Fibroblast of lung (primary cell): Measurements from ENCODE around the gene PRH2. TPM values are rescaled to one million over a fixed set of nuclear protein-coding genes. Genes with fewer than 3 reads are reported as not detected.

Experiments
- DNase-seq, 2 donors: peaks; one replicate each; pipeline versions ENCODE4 v3.0.0 to v3.0.0-alpha.2; 2010; ENCODE audit warnings: low read depth in 2 of 2
- H2AFZ ChIP-seq: 2 replicates; pipeline ENCODE4 v1.5.1; 2012; ENCODE audit warnings: low read length, control low read depth, inconsistent platforms
- H3K27ac ChIP-seq: 2 replicates; pipeline ENCODE4 v1.5.1; 2011; ENCODE audit warnings: low read length, control low read depth; ENCODE audit not compliant: insufficient read depth
- H3K27me3 ChIP-seq: 2 replicates; pipeline ENCODE4 v1.5.1; 2011; ENCODE audit warnings: mild to moderate bottlenecking, low read length; ENCODE audit not compliant: control insufficient read depth, insufficient read depth
- H3K36me3 ChIP-seq: 2 replicates; pipeline ENCODE4 v1.5.1; 2011; ENCODE audit warnings: low read length; ENCODE audit not compliant: control insufficient read depth, insufficient read depth
- H3K4me1 ChIP-seq: 2 replicates; pipeline ENCODE4 v1.5.1; 2011; ENCODE audit warnings: low read length; ENCODE audit not compliant: control insufficient read depth, insufficient read depth; ENCODE audit errors: extremely low read depth
- H3K4me2 ChIP-seq: 2 replicates; pipeline ENCODE4 v1.5.1; 2011; ENCODE audit warnings: low read length, control low read depth; ENCODE audit not compliant: insufficient read depth; ENCODE audit errors: extremely low read depth
- H3K4me3 ChIP-seq, 4 experiments: fragments of 200-600 bp in 1 of 4; sonication (generic) in 1 of 4; replicated peaks in 1 of 4; 2 replicates each; pipeline ENCODE4 v1.5.1; 2011 to 2016; ENCODE audit warnings: low read length in 4 of 4, low read depth in 3 of 4, mild to moderate bottlenecking in 3 of 4, control low read depth in 2 of 4, inconsistent platforms in 1 of 4, mixed read lengths in 1 of 4; ENCODE audit not compliant: insufficient read depth in 1 of 4; ENCODE audit errors: control extremely low read depth in 1 of 4
- H3K79me2 ChIP-seq: 2 replicates; pipeline ENCODE4 v1.5.1; 2012; ENCODE audit warnings: mild to moderate bottlenecking, low read length, inconsistent platforms; ENCODE audit not compliant: control insufficient read depth, insufficient read depth
- H3K9ac ChIP-seq: 2 replicates; pipeline ENCODE4 v1.5.1; 2011; ENCODE audit warnings: mild to moderate bottlenecking, low read length, control low read depth; ENCODE audit not compliant: insufficient read depth
- H3K9me3 ChIP-seq: 2 replicates; pipeline ENCODE4 v1.5.1; 2012; ENCODE audit warnings: low read depth, low read length; ENCODE audit not compliant: control insufficient read depth, insufficient read depth
- H4K20me1 ChIP-seq: 2 replicates; pipeline ENCODE4 v1.5.1; 2011; ENCODE audit warnings: low read length; ENCODE audit not compliant: control insufficient read depth, insufficient read depth; ENCODE audit errors: extremely low read depth
- EZH2 ChIP-seq: IDR thresholded peaks from 2 replicates; pipeline ENCODE4 v1.5.1; 2012; ENCODE audit warnings: low read length, control low read depth, mild to moderate bottlenecking; ENCODE audit errors: missing control alignments
- polyA plus RNA-seq, 2 donors: library from polyadenylated mRNA; depleted of rRNA in 1 of 2; stranded (reverse) in 1 of 2; unstranded in 1 of 2; fragments of >200 nt; gene quantifications; 2 replicates each; pipeline ENCODE4 v1.2.1, GENCODE V29; 2011 to 2012; ENCODE audit warnings: missing spikeins in 1 of 2
- total RNA-seq: library from RNA; depleted of rRNA; stranded (reverse); fragments of >200 nt; gene quantifications from 2 replicates; pipeline ENCODE4 v1.2.1, GENCODE V29; 2014
- TF ChIP-seq, protein P1 (sequence below), 2 donors: IDR thresholded peaks in 1 of 2; conservative IDR thresholded peaks in 1 of 2; 1 replicate in 1 of 2; 2 replicates in 1 of 2; pipeline ENCODE4 v1.5.1; 2011 to 2012; ENCODE audit warnings: low read length in 2 of 2, control low read depth in 1 of 2, inconsistent platforms in 1 of 2, low read depth in 1 of 2, mild to moderate bottlenecking in 1 of 2

PRH2 gene
- total and polyA plus RNA-seq, 2 donors (not counting 1 experiment from before 2014, with no cell fraction given), result 0.14 TPM; not detected in 1

DNA sequence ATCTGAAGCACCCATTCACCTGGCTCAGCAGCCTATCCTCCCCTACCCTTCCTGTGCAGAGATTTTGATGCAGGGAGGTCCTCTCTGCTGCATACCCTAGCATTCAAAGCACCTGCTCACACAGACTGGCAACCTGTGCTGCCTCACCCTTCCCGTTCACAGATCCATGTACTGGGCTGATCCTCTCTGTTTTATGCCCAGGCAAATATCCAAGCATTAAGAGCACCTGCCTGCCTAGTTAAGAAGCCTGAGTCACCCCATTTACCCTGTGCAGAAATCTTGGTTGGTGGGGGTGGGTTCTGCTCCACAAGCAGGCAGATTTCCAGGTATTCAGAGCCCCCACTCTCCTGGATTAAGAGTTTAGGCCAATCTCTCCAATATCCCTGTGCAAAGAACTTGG is 28.1 kb upstream of the PRH2 start:
- H2AFZ ChIP-seq, result no peak overlapping the region
- no peak overlapping the region for H3K4me2 ChIP-seq
- H3K4me1 ChIP-seq, result no peaks in the 10 kb centered on the region
- H3K36me3 ChIP-seq, result no peaks in the 10 kb centered on the region
- no peak for DNase-seq
- no peak overlapping the region for H3K9ac ChIP-seq
- TF ChIP-seq EZH2, result no peak
- TF ChIP-seq, protein P1, sequence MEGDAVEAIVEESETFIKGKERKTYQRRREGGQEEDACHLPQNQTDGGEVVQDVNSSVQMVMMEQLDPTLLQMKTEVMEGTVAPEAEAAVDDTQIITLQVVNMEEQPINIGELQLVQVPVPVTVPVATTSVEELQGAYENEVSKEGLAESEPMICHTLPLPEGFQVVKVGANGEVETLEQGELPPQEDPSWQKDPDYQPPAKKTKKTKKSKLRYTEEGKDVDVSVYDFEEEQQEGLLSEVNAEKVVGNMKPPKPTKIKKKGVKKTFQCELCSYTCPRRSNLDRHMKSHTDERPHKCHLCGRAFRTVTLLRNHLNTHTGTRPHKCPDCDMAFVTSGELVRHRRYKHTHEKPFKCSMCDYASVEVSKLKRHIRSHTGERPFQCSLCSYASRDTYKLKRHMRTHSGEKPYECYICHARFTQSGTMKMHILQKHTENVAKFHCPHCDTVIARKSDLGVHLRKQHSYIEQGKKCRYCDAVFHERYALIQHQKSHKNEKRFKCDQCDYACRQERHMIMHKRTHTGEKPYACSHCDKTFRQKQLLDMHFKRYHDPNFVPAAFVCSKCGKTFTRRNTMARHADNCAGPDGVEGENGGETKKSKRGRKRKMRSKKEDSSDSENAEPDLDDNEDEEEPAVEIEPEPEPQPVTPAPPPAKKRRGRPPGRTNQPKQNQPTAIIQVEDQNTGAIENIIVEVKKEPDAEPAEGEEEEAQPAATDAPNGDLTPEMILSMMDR (conservative IDR thresholded peaks at IDR 0.05 in 1 of 2, IDR thresholded peaks at IDR 0.05 in 1 of 2; ENCODE audit: low read depth in 1 of 2, low read length in 2 of 2), result no peak
- no peaks in the 10 kb centered on the region for H4K20me1 ChIP-seq
- H3K4me3 ChIP-seq, result no peak overlapping the region
- no peaks in the 10 kb centered on the region for H3K27me3 ChIP-seq
- H3K9me3 ChIP-seq, result no peaks in the 10 kb centered on the region
- H3K27ac ChIP-seq, result no peak overlapping the region
- H3K79me2 ChIP-seq, result no peaks in the 10 kb centered on the region

DNA sequence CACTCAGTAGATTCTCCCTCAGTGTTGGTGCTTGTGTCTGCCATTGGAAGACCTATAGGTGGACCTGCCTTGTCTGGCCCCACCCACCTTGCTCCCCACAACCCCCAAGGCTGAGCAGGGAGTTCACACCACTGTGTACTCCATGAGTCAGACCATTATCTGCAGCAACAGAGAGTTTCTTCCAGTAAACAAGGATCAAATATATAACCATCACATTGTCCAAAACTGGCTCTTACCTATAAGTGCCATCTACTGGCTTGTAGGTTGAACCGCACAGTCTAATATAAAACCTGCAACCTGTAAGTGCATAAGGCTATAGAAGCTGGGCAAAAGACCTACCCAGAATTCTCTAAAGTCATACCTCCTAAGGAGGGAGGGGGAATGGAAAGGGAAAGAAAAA is 27.6 kb upstream of the PRH2 start:
- Histone ChIP-seq H3K36me3 (no peaks in the 10 kb centered on the region), H3K79me2 (no peaks in the 10 kb centered on the region), H3K27me3 (no peaks in the 10 kb centered on the region), H4K20me1 (no peaks in the 10 kb centered on the region), H3K9me3 (no peaks in the 10 kb centered on the region), H3K4me3 (no peak overlapping the region), H3K4me1 (no peaks in the 10 kb centered on the region), H2AFZ (no peak overlapping the region), H3K27ac (no peak overlapping the region), H3K4me2 (no peak overlapping the region), H3K9ac (no peak overlapping the region)
- no peak for DNase-seq
- no peak for TF ChIP-seq EZH2
- TF ChIP-seq, protein P1 (conservative IDR thresholded peaks at IDR 0.05 in 1 of 2, IDR thresholded peaks at IDR 0.05 in 1 of 2; ENCODE audit: low read depth in 1 of 2, low read length in 2 of 2), result no peak

DNA sequence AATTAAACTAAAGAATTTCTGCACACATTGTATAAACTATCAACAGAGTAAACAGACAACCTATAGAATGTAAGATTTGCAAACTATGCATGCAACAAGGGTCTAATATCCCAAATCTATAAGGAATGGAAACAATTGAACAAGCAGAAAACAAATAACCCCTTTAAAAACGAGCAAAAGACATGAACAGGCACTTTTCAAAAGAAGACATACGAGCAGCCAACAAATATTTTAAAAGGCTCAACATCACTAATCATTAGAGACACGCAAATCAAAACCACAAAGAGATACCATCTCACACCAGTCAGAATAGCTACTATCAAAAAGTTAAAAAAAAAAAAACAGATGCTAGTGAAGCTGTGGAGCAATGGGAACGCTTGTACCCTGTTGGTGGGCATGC is 24.4 kb upstream of the PRH2 start:
- no peak for DNase-seq
- H3K79me2 ChIP-seq, result no peaks in the 10 kb centered on the region
- H2AFZ ChIP-seq, result no peak overlapping the region
- no peak overlapping the region for H3K9ac ChIP-seq
- H3K4me3 ChIP-seq, result no peak overlapping the region
- H3K27me3 ChIP-seq, result no peaks in the 10 kb centered on the region
- H3K9me3 ChIP-seq, result no peaks in the 10 kb centered on the region
- no peak overlapping the region for H3K4me2 ChIP-seq
- H3K27ac ChIP-seq, result no peak overlapping the region
- no peaks in the 10 kb centered on the region for H3K36me3 ChIP-seq
- TF ChIP-seq EZH2, result no peak
- TF ChIP-seq, protein P1 (conservative IDR thresholded peaks at IDR 0.05 in 1 of 2, IDR thresholded peaks at IDR 0.05 in 1 of 2; ENCODE audit: low read depth in 1 of 2, low read length in 2 of 2), result no peak
- no peaks in the 10 kb centered on the region for H3K4me1 ChIP-seq
- no peaks in the 10 kb centered on the region for H4K20me1 ChIP-seq
